HT-29 (cell line): Measurements from ENCODE around the gene GALNT17. TPM values are rescaled to one million over a fixed set of nuclear protein-coding genes. Genes with fewer than 3 reads are reported as not detected.

Experiments used
- DNase-seq: peaks from one replicate; pipeline ENCODE4 v3.0.0-alpha.2; 2015; ENCODE audit warnings: low spot score
- total RNA-seq: library from RNA; depleted of rRNA; stranded (reverse); fragments of >200 nt; shearing (Covaris generic); gene quantifications from 2 replicates; pipeline ENCODE4 v1.2.3, GENCODE V29; 2014

GALNT17 gene
- total RNA-seq, 1 experiment from 2014 or later: not detected

GRCh38 chr7:71682841-71683781, 551.2 kb downstream of the GALNT17 start:
- no peak for DNase-seq

- DNase-seq: no peak
Observed at GRCh38 chr7:71687286-71687685, 555.3 kb downstream of the GALNT17 start.

GRCh38 chr7:71687831-71688599, 556.1 kb downstream of the GALNT17 start:
- no peak for DNase-seq

GRCh38 chr7:71691538-71691937, 559.6 kb downstream of the GALNT17 start:
- no peak for DNase-seq

GRCh38 chr7:71694665-71695064, 562.7 kb downstream of the GALNT17 start:
- no peak for DNase-seq

GRCh38 chr7:71695186-71695585, 563.2 kb downstream of the GALNT17 start:
- no peak for DNase-seq

GRCh38 chr7:71696511-71696910, 564.6 kb downstream of the GALNT17 start:
- DNase-seq: no peak

GRCh38 chr7:71697400-71697799, 565.5 kb downstream of the GALNT17 start:
- DNase-seq: no peak

GRCh38 chr7:71705217-71705616, 573.3 kb downstream of the GALNT17 start:
- DNase-seq: no peak

- no peak for DNase-seq
Observed at GRCh38 chr7:71705901-71706596, 574.1 kb downstream of the GALNT17 start.

GRCh38 chr7:71706597-71706975, 574.6 kb downstream of the GALNT17 start:
- no peak for DNase-seq

GRCh38 chr7:71707041-71707440, 575.1 kb downstream of the GALNT17 start:
- DNase-seq: no peak

GRCh38 chr7:71708710-71709109, 576.8 kb downstream of the GALNT17 start:
- DNase-seq: no peak

- DNase-seq: no peak
Observed at GRCh38 chr7:71710442-71710841, 578.5 kb downstream of the GALNT17 start.

- DNase-seq: no peak
Observed at GRCh38 chr7:71712653-71713180, 580.8 kb downstream of the GALNT17 start.

GRCh38 chr7:71716690-71717089, 584.7 kb downstream of the GALNT17 start:
- no peak for DNase-seq

GRCh38 chr7:71718563-71718962, 586.6 kb downstream of the GALNT17 start:
- no peak for DNase-seq

- DNase-seq: no peak
Observed at GRCh38 chr7:71721742-71722141, 589.8 kb downstream of the GALNT17 start.

- DNase-seq: no peak
Observed at GRCh38 chr7:71723859-71724258, 591.9 kb downstream of the GALNT17 start.

- DNase-seq: no peak
Observed at GRCh38 chr7:71727347-71727746, 595.4 kb downstream of the GALNT17 start.

GRCh38 chr7:71731740-71732139, 599.8 kb downstream of the GALNT17 start:
- no peak for DNase-seq
